Fibroblast of the aortic adventitia (primary cell): Measurements from ENCODE around the gene ATXN10. TPM values are rescaled to one million over a fixed set of nuclear protein-coding genes. Genes with fewer than 3 reads are reported as not detected.
A peak's percentile ranks its signal among the peaks of the same experiment; 100 is the strongest.
"Not testable (repeated sequence)": the region's sequence is repeated elsewhere in the genome, so short reads cannot be mapped to it uniquely, and the experiment has no call there.

ENCODE experiments used
- DNase-seq: peaks from one replicate; pipeline ENCODE4 v3.0.0-alpha.2; 2010; ENCODE audit warnings: low read depth
- H3K4me3 ChIP-seq: 2 replicates; pipeline ENCODE4 v1.5.1; 2011; ENCODE audit warnings: low read depth, mild to moderate bottlenecking, control low read depth, low read length, moderate library complexity
- total RNA-seq: library from RNA; depleted of rRNA; stranded (reverse); fragments of >200 nt; gene quantifications from 2 replicates; pipeline ENCODE4 v1.2.3, GENCODE V29; 2012; ENCODE audit warnings: low replicate concordance
- TF ChIP-seq, protein P1 (sequence below): IDR thresholded peaks from 2 replicates; pipeline ENCODE4 v1.5.1; 2011; ENCODE audit warnings: mild to moderate bottlenecking, low read length, control low read depth, inconsistent platforms; ENCODE audit not compliant: insufficient read depth

The ATXN10 gene
- total RNA-seq, 1 donor: 130 TPM

DNA sequence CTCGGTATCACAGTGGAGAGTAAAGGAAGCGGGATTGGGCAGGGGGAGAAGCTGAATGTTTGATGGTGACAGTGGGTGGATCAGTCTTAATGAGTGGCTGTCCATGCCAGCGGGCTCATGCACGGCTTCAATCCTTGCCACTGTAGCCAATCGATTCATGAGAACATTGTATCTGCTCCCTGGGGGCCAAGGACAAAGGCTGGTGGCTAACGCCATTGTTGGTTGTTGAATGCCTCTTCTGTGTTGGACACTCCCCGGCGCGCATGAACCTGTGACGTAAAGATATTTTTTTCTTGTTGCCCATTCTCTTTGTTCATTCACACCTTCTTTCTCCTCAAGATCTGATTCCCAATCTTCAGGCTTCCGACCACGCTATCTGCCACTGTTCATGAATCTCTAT lies 20.9 kb upstream of the ATXN10 start:
- TF ChIP-seq, protein P1, sequence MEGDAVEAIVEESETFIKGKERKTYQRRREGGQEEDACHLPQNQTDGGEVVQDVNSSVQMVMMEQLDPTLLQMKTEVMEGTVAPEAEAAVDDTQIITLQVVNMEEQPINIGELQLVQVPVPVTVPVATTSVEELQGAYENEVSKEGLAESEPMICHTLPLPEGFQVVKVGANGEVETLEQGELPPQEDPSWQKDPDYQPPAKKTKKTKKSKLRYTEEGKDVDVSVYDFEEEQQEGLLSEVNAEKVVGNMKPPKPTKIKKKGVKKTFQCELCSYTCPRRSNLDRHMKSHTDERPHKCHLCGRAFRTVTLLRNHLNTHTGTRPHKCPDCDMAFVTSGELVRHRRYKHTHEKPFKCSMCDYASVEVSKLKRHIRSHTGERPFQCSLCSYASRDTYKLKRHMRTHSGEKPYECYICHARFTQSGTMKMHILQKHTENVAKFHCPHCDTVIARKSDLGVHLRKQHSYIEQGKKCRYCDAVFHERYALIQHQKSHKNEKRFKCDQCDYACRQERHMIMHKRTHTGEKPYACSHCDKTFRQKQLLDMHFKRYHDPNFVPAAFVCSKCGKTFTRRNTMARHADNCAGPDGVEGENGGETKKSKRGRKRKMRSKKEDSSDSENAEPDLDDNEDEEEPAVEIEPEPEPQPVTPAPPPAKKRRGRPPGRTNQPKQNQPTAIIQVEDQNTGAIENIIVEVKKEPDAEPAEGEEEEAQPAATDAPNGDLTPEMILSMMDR: no peak
- DNase-seq: no peak
- no peak overlapping the region for H3K4me3 ChIP-seq

GRCh38 chr22:45651931-45652528 lies 19.6 kb upstream of the ATXN10 start:
- H3K4me3 ChIP-seq: no peak overlapping the region
- DNase-seq: no peak
- TF ChIP-seq, protein P1: no peak

DNA sequence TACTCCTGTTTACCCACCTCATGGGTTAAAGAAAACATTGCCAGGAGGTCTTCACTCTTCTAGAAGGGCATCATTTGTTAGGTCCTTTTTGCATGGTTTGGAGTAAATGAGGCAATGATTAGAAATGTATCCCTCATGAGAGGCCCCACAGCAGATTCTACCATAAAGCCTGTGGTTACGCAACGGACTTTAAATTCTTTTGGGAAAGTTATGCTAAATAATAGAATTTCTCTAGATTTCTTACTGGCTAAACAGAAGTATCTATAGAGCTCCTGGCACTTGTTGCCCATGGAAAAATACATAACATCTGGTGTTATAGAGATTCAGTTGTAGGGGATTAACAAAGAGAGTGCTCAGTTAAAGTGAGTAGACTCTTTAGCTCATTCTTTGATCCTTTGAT lies 15.1 kb upstream of the ATXN10 start:
- TF ChIP-seq, protein P1: no peak
- no peak for DNase-seq
- no peak overlapping the region for H3K4me3 ChIP-seq

DNA sequence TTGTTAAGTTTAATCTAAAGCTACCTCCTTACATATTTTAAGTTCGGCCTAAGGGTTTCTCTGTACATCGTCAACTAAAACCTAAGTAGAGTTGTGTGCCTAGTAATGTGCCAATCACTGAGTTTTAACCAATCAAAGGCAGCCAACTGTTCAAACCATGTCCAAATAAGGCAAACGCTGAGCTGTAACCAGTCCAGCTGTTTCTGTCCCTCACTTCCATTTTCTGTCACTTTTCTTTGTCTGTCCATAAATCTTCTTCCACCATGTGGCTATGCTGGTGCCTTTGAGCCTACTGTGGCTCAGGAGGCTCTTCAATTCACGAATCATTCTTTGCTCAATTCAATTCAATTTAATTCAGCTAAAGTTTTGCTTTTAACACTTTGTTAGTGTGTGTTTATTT lies 13.9 kb upstream of the ATXN10 start:
- TF ChIP-seq, protein P1: no peak
- no peak overlapping the region for H3K4me3 ChIP-seq
- DNase-seq: no peak

GRCh38 chr22:45664136-45664646 lies 7.4 kb upstream of the ATXN10 start:
- TF ChIP-seq, protein P1: no peak
- DNase-seq: peak; percentile 54
- H3K4me3 ChIP-seq: no peak overlapping the region

GRCh38 chr22:45667486-45667885 lies 4.1 kb upstream of the ATXN10 start:
- H3K4me3 ChIP-seq: no peak overlapping the region
- no peak for DNase-seq
- TF ChIP-seq, protein P1: no peak

- not testable (repeated sequence) for H3K4me3 ChIP-seq, DNase-seq
These were observed 1.3 kb upstream of the ATXN10 start for GRCh38 chr22:45670363-45670762.
